H1 (cell line): ENCODE results near the gene PBX1. TPM values are rescaled to one million over a fixed set of nuclear protein-coding genes. Genes with fewer than 3 reads are reported as not detected.

Source experiments
- CTCF ChIA-PET: fragments of 300-600 bp; sonication (Branson Sonifier 250); formaldehyde crosslinking; loops from one replicate; lab custom pipeline; 2021; ENCODE audit not compliant: partially characterized antibody; lab: Charles Lee
- POLR2A ChIA-PET: fragments of 300-600 bp; sonication (Branson Sonifier 250); formaldehyde crosslinking; loops from one replicate; lab custom pipeline; 2021; ENCODE audit warnings: inconsistent platforms; ENCODE audit not compliant: partially characterized antibody; lab: Charles Lee
- DNase-seq, 2 experiments: peaks; one replicate each; pipeline versions ENCODE4 v3.0.0 to v3.0.0-alpha.2; 2010 to 2022; ENCODE audit warnings: low spot score in 2 of 2, low read depth in 1 of 2, mixed read lengths in 1 of 2
- FAIRE-seq: peaks from 2 replicates; lab custom pipeline; 2011; peaks lifted over from hg19 to GRCh38; lab: Jason Lieb, UNC
- H2AFZ ChIP-seq: 2 replicates; pipeline ENCODE4 v1.8.1; 2012; ENCODE audit warnings: low read length, inconsistent platforms
- H2AK5ac ChIP-seq: 2 replicates; pipeline ENCODE4 v1.6.1; 2013; ENCODE audit warnings: low read depth, low read length
- H2BK120ac ChIP-seq: replicated peaks from 2 replicates; pipeline ENCODE3; 2013; ENCODE audit warnings: low read depth, low read length, inconsistent platforms
- H2BK12ac ChIP-seq: 2 replicates; pipeline ENCODE4 v1.6.1; 2013; ENCODE audit warnings: low read depth, low read length
- H2BK15ac ChIP-seq: 2 replicates; pipeline ENCODE4 v1.6.1; 2013; ENCODE audit warnings: low read length
- H2BK20ac ChIP-seq: 2 replicates; pipeline ENCODE4 v1.6.1; 2013; ENCODE audit warnings: low read length
- H2BK5ac ChIP-seq: 2 replicates; pipeline ENCODE4 v1.6.1; 2013; ENCODE audit warnings: low read depth, low read length
- H3K14ac ChIP-seq: 2 replicates; pipeline ENCODE4 v1.6.1; 2013; ENCODE audit warnings: inconsistent platforms; ENCODE audit not compliant: insufficient read length
- H3K18ac ChIP-seq: 2 replicates; pipeline ENCODE4 v1.6.1; 2013; ENCODE audit warnings: low read length; ENCODE audit errors: extremely low read depth
- H3K23ac ChIP-seq: 2 replicates; pipeline ENCODE4 v1.6.1; 2013; ENCODE audit warnings: inconsistent platforms; ENCODE audit not compliant: insufficient read length
- H3K23me2 ChIP-seq: 2 replicates; pipeline ENCODE4 v1.6.1; 2013; ENCODE audit warnings: low read depth, low read length
- H3K27ac ChIP-seq: 2 replicates; pipeline ENCODE4 v1.6.1; 2011; ENCODE audit warnings: low read depth, low read length, inconsistent platforms
- H3K27me3 ChIP-seq, 4 experiments: replicated peaks in 1 of 4; 1 replicate in 1 of 4; 2 replicates in 3 of 4; pipeline versions ENCODE4 v1.6.1 to v1.8.1; 2011 to 2013; ENCODE audit warnings: low read length in 3 of 4, mild to moderate bottlenecking in 3 of 4, inconsistent platforms in 2 of 4, mixed read lengths in 2 of 4, moderate library complexity in 1 of 4; ENCODE audit not compliant: control insufficient read depth in 3 of 4, insufficient read depth in 3 of 4; ENCODE audit errors: extremely low read depth in 1 of 4
- H3K36me3 ChIP-seq, 4 experiments: 2 replicates each; pipeline versions ENCODE4 v1.6.1 to v1.8.1; 2011 to 2013; ENCODE audit warnings: mild to moderate bottlenecking in 4 of 4, low read length in 3 of 4, moderate library complexity in 2 of 4, control low read depth in 1 of 4, inconsistent platforms in 1 of 4; ENCODE audit not compliant: insufficient read depth in 4 of 4, control insufficient read depth in 2 of 4
- H3K4ac ChIP-seq: replicated peaks from 2 replicates; pipeline ENCODE3; 2013; ENCODE audit warnings: low read length, low read depth, mixed read lengths, inconsistent platforms; ENCODE audit not compliant: insufficient read length
- H3K4me1 ChIP-seq, 4 experiments: replicated peaks in 1 of 4; 1 replicate in 1 of 4; 2 replicates in 3 of 4; pipeline versions ENCODE4 v1.6.1 to v1.8.1; 2011 to 2013; ENCODE audit warnings: low read length in 3 of 4, inconsistent platforms in 2 of 4, mixed read lengths in 1 of 4; ENCODE audit not compliant: insufficient read depth in 4 of 4, control insufficient read depth in 3 of 4
- H3K4me2 ChIP-seq, 2 experiments: 2 replicates each; pipeline versions ENCODE4 v1.6.1 to v1.8.1; 2011 to 2013; ENCODE audit warnings: low read depth in 2 of 2, low read length in 2 of 2, control low read depth in 1 of 2, inconsistent platforms in 1 of 2, mild to moderate bottlenecking in 1 of 2; ENCODE audit not compliant: insufficient read depth in 1 of 2
- H3K4me3 ChIP-seq, 4 experiments: fragments of 200-600, 300-600 bp in 1 of 4; sonication (generic), shearing (Covaris generic), sonication (Bioruptor Twin) in 1 of 4; 2 replicates each; pipeline versions ENCODE4 v1.5.1 to v1.8.1; 2011 to 2016; ENCODE audit warnings: low read length in 4 of 4, low read depth in 3 of 4, control low read depth in 2 of 4, inconsistent platforms in 2 of 4, mild to moderate bottlenecking in 2 of 4, mixed read lengths in 1 of 4, moderate library complexity in 1 of 4; ENCODE audit not compliant: insufficient read depth in 2 of 4; ENCODE audit errors: extremely low read depth in 1 of 4
- H3K56ac ChIP-seq: replicated peaks from 2 replicates; pipeline ENCODE3; 2013; ENCODE audit warnings: low read depth, mild to moderate bottlenecking, mixed read lengths, low read length, inconsistent platforms; ENCODE audit not compliant: insufficient read length
- H3K79me1 ChIP-seq: 2 replicates; pipeline ENCODE4 v1.6.1; 2013; ENCODE audit warnings: low read depth, low read length, control low read depth
- H3K79me2 ChIP-seq, 2 experiments: 2 replicates each; pipeline versions ENCODE4 v1.6.1 to v1.8.1; 2012 to 2013; ENCODE audit warnings: low read length in 2 of 2, mild to moderate bottlenecking in 2 of 2, inconsistent platforms in 1 of 2; ENCODE audit not compliant: insufficient read depth in 2 of 2, control insufficient read depth in 1 of 2
- H3K9ac ChIP-seq, 4 experiments: replicated peaks in 1 of 4; 1 replicate in 1 of 4; 2 replicates in 3 of 4; pipeline versions ENCODE4 v1.6.1 to v1.8.1; 2011 to 2013; ENCODE audit warnings: low read depth in 3 of 4, low read length in 3 of 4, control low read depth in 2 of 4, mild to moderate bottlenecking in 2 of 4, moderate library complexity in 2 of 4, inconsistent platforms in 1 of 4; ENCODE audit errors: extremely low read depth in 1 of 4
- H3K9me3 ChIP-seq, 2 experiments: 2 replicates each; pipeline versions ENCODE4 v1.6.1 to v1.8.1; 2012 to 2013; ENCODE audit warnings: mild to moderate bottlenecking in 2 of 2, moderate library complexity in 2 of 2, control low read depth in 1 of 2, inconsistent platforms in 1 of 2, low read depth in 1 of 2, low read length in 1 of 2, mixed read lengths in 1 of 2; ENCODE audit not compliant: insufficient read depth in 2 of 2
- H4K20me1 ChIP-seq, 2 experiments: replicated peaks in 1 of 2; 2 replicates each; pipeline versions ENCODE3 to v1.8.1; 2011 to 2013; ENCODE audit warnings: inconsistent platforms in 2 of 2, low read length in 2 of 2, mild to moderate bottlenecking in 1 of 2; ENCODE audit not compliant: insufficient read depth in 2 of 2, control insufficient read depth in 1 of 2
- H4K5ac ChIP-seq: 2 replicates; pipeline ENCODE4 v1.6.1; 2013; ENCODE audit warnings: low read length, low read depth, mixed read lengths, inconsistent platforms; ENCODE audit not compliant: insufficient read length
- H4K8ac ChIP-seq: 2 replicates; pipeline ENCODE4 v1.8.0; 2013; ENCODE audit warnings: mild to moderate bottlenecking, moderate library complexity, low read length, inconsistent platforms; ENCODE audit not compliant: insufficient read depth; ENCODE audit errors: extremely low read depth
- H4K91ac ChIP-seq: replicated peaks from 2 replicates; pipeline ENCODE3; 2013; ENCODE audit warnings: low read length, mixed read lengths, inconsistent platforms; ENCODE audit not compliant: insufficient read length
- CHD2 ChIP-seq: IDR thresholded peaks from 2 replicates; pipeline ENCODE4 v1.6.1; 2012; ENCODE audit warnings: low read length, improper control_type of control experiment
- MAFK ChIP-seq: IDR thresholded peaks from 2 replicates; pipeline ENCODE4 v1.6.1; 2012; ENCODE audit warnings: low read depth, mild to moderate bottlenecking, improper control_type of control experiment, low read length
- RBBP5 ChIP-seq: IDR thresholded peaks from 2 replicates; pipeline ENCODE4 v1.7.1; 2012; ENCODE audit warnings: low read depth, mild to moderate bottlenecking, inconsistent platforms, low read length, moderate library complexity, borderline replicate concordance
- SRF ChIP-seq: IDR thresholded peaks from 2 replicates; pipeline ENCODE4 v1.6.1; 2011; ENCODE audit warnings: mild to moderate bottlenecking, low read depth, low read length, moderate library complexity
- SUZ12 ChIP-seq: fragments of 200-600 bp; sonication (generic); IDR thresholded peaks from 2 replicates; pipeline ENCODE4 v1.6.1; 2012; ENCODE audit warnings: mild to moderate bottlenecking, inconsistent platforms, low read length, moderate library complexity, mixed read lengths
- WGBS, 2 experiments: shearing (Covaris generic) in 1 of 2; methylation state at CpG; one replicate each; pipeline versions ENCODE4 v1.1.6 to v1.1.7; 2013 to 2015; ENCODE audit warnings: low lambda C conversion rate in 2 of 2, mixed read lengths in 2 of 2, inconsistent platforms in 1 of 2, low coverage in 1 of 2, missing lambda C conversion rate in 1 of 2; ENCODE audit not compliant: insufficient replicate concordance in 2 of 2, insufficient coverage in 1 of 2, insufficient read length in 1 of 2; ENCODE audit errors: extremely low coverage in 1 of 2, missing lambda C conversion rate in 1 of 2; 5-methylcytosine and 5-hydroxymethylcytosine counted together
- polyA plus RNA-seq, 7 experiments: library from polyadenylated mRNA; depleted of rRNA in 3 of 7; stranded (reverse) in 5 of 7; unstranded in 2 of 7; fragments of >200 nt in 5 of 7; fragments of 200-250 nt in 2 of 7; gene quantifications; 1 replicate in 5 of 7; 2 replicates in 1 of 7; 4 replicates in 1 of 7; pipeline versions ENCODE4 v1.2.1 to v1.2.3, GENCODE V29; 2011 to 2013; ENCODE audit warnings: missing spikeins in 2 of 7, mixed read lengths in 2 of 7
- total RNA-seq: library from RNA; stranded (reverse); fragmentation: NEBNext Ultra II Directional; extraction: Animal tissue kit (Norgen Biotek cat#: 25700); gene quantifications from 2 replicates; pipeline ENCODE4 v1.2.1, GENCODE V29; 2021
- TF ChIP-seq, protein P1 (sequence below), 3 experiments: IDR thresholded peaks; 1 replicate in 2 of 3; 2 replicates in 1 of 3; pipeline versions ENCODE4 v1.5.1 to v1.6.1; 2011; ENCODE audit warnings: low read length in 3 of 3, mild to moderate bottlenecking in 3 of 3, inconsistent platforms in 2 of 3, low read depth in 1 of 3, moderate library complexity in 1 of 3; ENCODE audit not compliant: insufficient read depth in 1 of 3; ENCODE audit errors: control extremely low read depth in 1 of 3
- TF ChIP-seq, protein P2 (sequence below): IDR thresholded peaks from 2 replicates; pipeline ENCODE4 v1.6.1; 2012; ENCODE audit warnings: inconsistent platforms

Gene PBX1
- total and polyA plus RNA-seq, 2 of the 8 experiments (the other 6 are each of a cell fraction or from before 2014, with no cell fraction given): 87.4 to 124 TPM

DNA sequence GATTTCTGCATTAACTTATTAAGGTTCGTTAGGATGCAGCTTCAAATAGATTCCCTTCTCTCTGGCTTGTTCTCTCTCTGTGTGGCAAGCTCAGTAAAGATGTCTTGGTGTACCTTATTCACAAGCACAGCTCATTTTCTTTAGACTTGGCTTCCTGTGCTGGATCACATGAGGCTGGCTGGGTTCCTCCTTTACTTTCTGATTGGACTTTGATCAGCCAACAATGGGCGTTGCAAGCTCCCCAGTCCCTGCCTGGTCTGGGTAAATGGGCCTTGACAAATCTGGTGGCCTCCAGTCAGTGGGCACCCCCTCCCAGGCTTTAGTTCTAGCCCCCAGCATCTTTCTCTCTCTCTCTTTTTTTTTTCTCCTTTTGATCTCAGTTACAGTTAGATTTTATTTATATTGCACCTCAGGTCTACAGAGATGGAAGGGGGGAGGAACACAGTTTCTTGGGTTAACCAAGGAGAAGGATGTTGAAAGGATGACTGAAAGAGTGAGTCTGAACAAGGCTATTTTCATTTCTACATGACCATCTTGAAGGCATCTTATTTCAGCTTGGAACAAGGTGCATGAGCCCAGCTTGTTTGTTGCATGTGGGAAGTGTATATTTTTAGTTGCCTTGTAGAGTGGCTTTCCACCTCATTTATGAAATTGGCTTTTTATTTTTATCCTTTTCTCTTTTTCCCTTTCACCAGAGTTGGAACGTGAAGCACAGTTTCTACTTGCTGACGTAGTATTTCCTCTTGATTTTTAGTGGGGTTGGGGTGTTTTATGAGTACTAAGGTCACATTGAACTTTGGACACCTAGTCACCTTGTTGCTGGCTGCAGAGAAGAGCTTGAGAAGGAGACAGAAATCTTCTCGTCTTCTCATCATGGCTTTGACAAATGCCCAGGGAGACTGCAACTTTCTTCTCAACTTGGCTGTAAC is 77.1 kb downstream of the PBX1 start:
- Histone ChIP-seq H3K79me1 (peaks cover 22% of the 10 kb centered on the region), H3K18ac (peak overlapping the region; percentile 15; the same call in 1 of the 2 replicates), H3K4me2 (peak overlapping the region; percentile 62 to 69), H3K36me3 (no peaks in the 10 kb centered on the region; a peak in 1 of 8 replicates), H3K4ac (peak overlapping the region; percentile 58), H4K8ac (no peak overlapping the region; the same call in 1 of the 2 replicates), H3K23ac (no peak overlapping the region), H2BK20ac (peak overlapping the region; percentile 40; the same call in 1 of the 2 replicates), H2BK15ac (no peak overlapping the region), H3K56ac (no peak overlapping the region), H2BK12ac (peak overlapping the region; percentile 82; the same call in 1 of the 2 replicates), H2BK5ac (peak overlapping the region; percentile 28; the same call in 1 of the 2 replicates), H3K79me2 (peaks cover 19 to 97% of the 10 kb centered on the region in 2 experiments), H3K14ac (no peak overlapping the region), H4K91ac (peak overlapping the region; percentile 4), H4K20me1 (peaks cover 10 to 11% of the 10 kb centered on the region in 2 experiments), H3K9ac (no peak overlapping the region), H2AK5ac (peak overlapping the region; percentile 93; the same call in 1 of the 2 replicates), H2BK120ac (peak overlapping the region; percentile 89), H3K4me3 (peak overlapping the region in 1 of 4 experiments; percentile 40; a peak in 1 of 8 replicates), H3K27ac (no peak overlapping the region), H3K9me3 (no peaks in the 10 kb centered on the region), H3K27me3 (no peaks in the 10 kb centered on the region), H3K23me2 (peaks cover 3% of the 10 kb centered on the region; the same call in 1 of the 2 replicates), H4K5ac (no peak overlapping the region), H2AFZ (no peak overlapping the region), H3K4me1 (peaks cover 12 to 50% (median 37%) of the 10 kb centered on the region in 4 experiments)
- FAIRE-seq: no peak
- 60% methylated on average over 5 of the region's 5 CpGs; no CpG with 5 or more reads in 1 of the 2 experiments for WGBS, 2 experiments
- ChIA-PET POLR2A (interaction anchor here (1.4 to 1.5 kb wide), 2 partner anchors 8 to 34 kb away, joined by 4 read pairs; no protein-coding TSS in a partner anchor), CTCF (interaction anchor here (0.6 to 4.1 kb wide), 11 partner anchors 11 to 441 kb away, joined by 3 to 34 read pairs (median 3); no protein-coding TSS in a partner anchor)
- DNase-seq: no peak
- TF ChIP-seq, protein P1, sequence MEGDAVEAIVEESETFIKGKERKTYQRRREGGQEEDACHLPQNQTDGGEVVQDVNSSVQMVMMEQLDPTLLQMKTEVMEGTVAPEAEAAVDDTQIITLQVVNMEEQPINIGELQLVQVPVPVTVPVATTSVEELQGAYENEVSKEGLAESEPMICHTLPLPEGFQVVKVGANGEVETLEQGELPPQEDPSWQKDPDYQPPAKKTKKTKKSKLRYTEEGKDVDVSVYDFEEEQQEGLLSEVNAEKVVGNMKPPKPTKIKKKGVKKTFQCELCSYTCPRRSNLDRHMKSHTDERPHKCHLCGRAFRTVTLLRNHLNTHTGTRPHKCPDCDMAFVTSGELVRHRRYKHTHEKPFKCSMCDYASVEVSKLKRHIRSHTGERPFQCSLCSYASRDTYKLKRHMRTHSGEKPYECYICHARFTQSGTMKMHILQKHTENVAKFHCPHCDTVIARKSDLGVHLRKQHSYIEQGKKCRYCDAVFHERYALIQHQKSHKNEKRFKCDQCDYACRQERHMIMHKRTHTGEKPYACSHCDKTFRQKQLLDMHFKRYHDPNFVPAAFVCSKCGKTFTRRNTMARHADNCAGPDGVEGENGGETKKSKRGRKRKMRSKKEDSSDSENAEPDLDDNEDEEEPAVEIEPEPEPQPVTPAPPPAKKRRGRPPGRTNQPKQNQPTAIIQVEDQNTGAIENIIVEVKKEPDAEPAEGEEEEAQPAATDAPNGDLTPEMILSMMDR (IDR thresholded peaks at IDR 0.05; ENCODE audit: control extremely low read depth in 1 of 3, insufficient read depth in 1 of 3, low read depth in 1 of 3, low read length in 3 of 3): no peak
- TF ChIP-seq RBBP5 (no peak), SRF (no peak), MAFK (no peak), SUZ12 (no peak), CHD2 (no peak)
- TF ChIP-seq, protein P2, sequence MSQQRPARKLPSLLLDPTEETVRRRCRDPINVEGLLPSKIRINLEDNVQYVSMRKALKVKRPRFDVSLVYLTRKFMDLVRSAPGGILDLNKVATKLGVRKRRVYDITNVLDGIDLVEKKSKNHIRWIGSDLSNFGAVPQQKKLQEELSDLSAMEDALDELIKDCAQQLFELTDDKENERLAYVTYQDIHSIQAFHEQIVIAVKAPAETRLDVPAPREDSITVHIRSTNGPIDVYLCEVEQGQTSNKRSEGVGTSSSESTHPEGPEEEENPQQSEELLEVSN: no peak
